GM23338 (cell line): ENCODE results near the gene ANKS1B. TPM values are rescaled to one million over a fixed set of nuclear protein-coding genes. Genes with fewer than 3 reads are reported as not detected.

Source experiments
- ATAC-seq: fragments of 200-7000 bp; cut with Tn5 transposase; 3 replicates; pipeline ENCODE4 v1.9.1; 2020
- DNase-seq: peaks from one replicate; pipeline ENCODE4 v3.0.0-alpha.2; 2015; ENCODE audit warnings: low spot score
- H2AFZ ChIP-seq: fragments of 200-600 bp; sonication (generic); 2 replicates; pipeline ENCODE4 v1.8.0; 2016; ENCODE audit warnings: antibody characterized with exemption, mild to moderate bottlenecking, moderate library complexity
- H3F3A ChIP-seq: fragments of 200-600 bp; sonication (generic); replicated peaks from 2 replicates; pipeline ENCODE4 v1.8.0; 2017; ENCODE audit warnings: antibody characterized with exemption, mixed run types, low read depth
- H3K27ac ChIP-seq: fragments of 200-600 bp; sonication (generic); 2 replicates; pipeline ENCODE4 v1.6.1; 2016; ENCODE audit warnings: low read depth
- H3K27me3 ChIP-seq: fragments of 200-600 bp; sonication (generic); 2 replicates; pipeline ENCODE4 v1.8.0; 2016; ENCODE audit warnings: mild to moderate bottlenecking, mixed run types, moderate library complexity; ENCODE audit not compliant: insufficient read depth
- H3K36me3 ChIP-seq: fragments of 200-600 bp; sonication (generic); 2 replicates; pipeline ENCODE4 v1.8.0; 2016; ENCODE audit warnings: mild to moderate bottlenecking; ENCODE audit not compliant: insufficient read depth
- H3K4me1 ChIP-seq: fragments of 200-600 bp; sonication (generic); 2 replicates; pipeline ENCODE4 v1.8.0; 2016; ENCODE audit warnings: mild to moderate bottlenecking, moderate library complexity; ENCODE audit not compliant: insufficient read depth
- H3K4me2 ChIP-seq: fragments of 200-600 bp; sonication (generic); 2 replicates; pipeline ENCODE4 v1.7.1; 2017; ENCODE audit warnings: mixed run types
- H3K4me3 ChIP-seq: fragments of 200-600 bp; sonication (generic); 2 replicates; pipeline ENCODE4 v1.6.1; 2016; ENCODE audit warnings: mixed run types
- H3K79me2 ChIP-seq: fragments of 200-600 bp; sonication (generic); replicated peaks from 2 replicates; pipeline ENCODE4 v1.8.0; 2017; ENCODE audit warnings: mild to moderate bottlenecking; ENCODE audit not compliant: insufficient read depth
- H3K9me2 ChIP-seq: fragments of 200-600 bp; sonication (generic); 2 replicates; pipeline ENCODE4 v1.8.0; 2017; ENCODE audit not compliant: insufficient read depth
- H4K20me1 ChIP-seq: fragments of 200-600 bp; sonication (generic); replicated peaks from 2 replicates; pipeline ENCODE4 v1.8.0; 2017; ENCODE audit warnings: mild to moderate bottlenecking; ENCODE audit not compliant: insufficient read depth
- H3K27ac Mint-ChIP-seq: 2 replicates; pipeline ENCODE4 v1.8.0; 2020; ENCODE audit warnings: inconsistent platforms, mild to moderate bottlenecking, moderate library complexity, mixed read lengths
- H3K27me3 Mint-ChIP-seq: 3 replicates; pipeline ENCODE4 v1.8.0; 2022; ENCODE audit warnings: low read depth, mild to moderate bottlenecking, moderate library complexity, mixed read lengths, inconsistent platforms; ENCODE audit not compliant: insufficient read depth, poor library complexity
- H3K36me3 Mint-ChIP-seq: 3 replicates; pipeline ENCODE4 v1.8.0; 2021; ENCODE audit warnings: low read depth, mild to moderate bottlenecking, inconsistent platforms, moderate library complexity, mixed read lengths
- H3K4me1 Mint-ChIP-seq: 3 replicates; pipeline ENCODE4 v1.8.0; 2020; ENCODE audit warnings: mild to moderate bottlenecking, inconsistent platforms, mixed read lengths
- H3K4me3 Mint-ChIP-seq: 3 replicates; pipeline ENCODE4 v1.8.0; 2021; ENCODE audit warnings: moderate library complexity, mild to moderate bottlenecking, inconsistent platforms, mixed read lengths
- H3K9me3 Mint-ChIP-seq: 3 replicates; pipeline ENCODE4 v1.8.0; 2020; ENCODE audit warnings: moderate library complexity, mild to moderate bottlenecking, inconsistent platforms, mixed read lengths
- CREB1 ChIP-seq: fragments of 250-450 bp; sonication (Bioruptor Pico); IDR thresholded peaks from 2 replicates; pipeline ENCODE4 v1.5.0; 2020; ENCODE audit warnings: low read depth, mild to moderate bottlenecking, moderate library complexity
- EZH2 ChIP-seq: fragments of 200-600 bp; sonication (generic); IDR thresholded peaks from one replicate; pipeline ENCODE4 v1.8.0; 2017; ENCODE audit warnings: antibody characterized with exemption, mild to moderate bottlenecking, low read depth; ENCODE audit not compliant: unreplicated experiment
- EZH2phosphoT487 ChIP-seq: fragments of 200-600 bp; sonication (generic); IDR thresholded peaks from one replicate; pipeline ENCODE4 v1.8.1; 2018; ENCODE audit warnings: antibody characterized with exemption; ENCODE audit not compliant: unreplicated experiment
- JUNB ChIP-seq: IDR thresholded peaks from one replicate; pipeline ENCODE4 v1.6.1; 2016; ENCODE audit warnings: antibody characterized with exemption; ENCODE audit not compliant: unreplicated experiment
- NANOG ChIP-seq: IDR thresholded peaks from 2 replicates; pipeline ENCODE4 v1.6.1; 2016; ENCODE audit warnings: antibody characterized with exemption, borderline replicate concordance
- STAT1 ChIP-seq: IDR thresholded peaks from one replicate; pipeline ENCODE4 v1.6.1; 2016; ENCODE audit warnings: antibody characterized with exemption; ENCODE audit not compliant: unreplicated experiment
- ZNF114 ChIP-seq: fragments of 250-450 bp; sonication (Bioruptor Pico); IDR thresholded peaks from 2 replicates; pipeline ENCODE4 v1.5.0; 2020; ENCODE audit warnings: mild to moderate bottlenecking, moderate library complexity
- ZNF331 ChIP-seq: fragments of 250-450 bp; sonication (Bioruptor Pico); IDR thresholded peaks from 2 replicates; pipeline ENCODE4 v1.5.0; 2020; ENCODE audit warnings: low read depth, mild to moderate bottlenecking, moderate library complexity
- polyA plus RNA-seq: library from polyadenylated mRNA; unstranded; fragments of >200 nt; fragmentation: Nextera tagmentation; extraction: Ambion mirVana; gene quantifications from 2 replicates; pipeline ENCODE4 v1.2.1, GENCODE V29; 2016
- total RNA-seq: library from RNA; depleted of rRNA; stranded (reverse); fragments of >200 nt; shearing (Covaris generic); gene quantifications from 2 replicates; pipeline ENCODE4 v1.2.3, GENCODE V29; 2014
- TF ChIP-seq, protein P1 (sequence below): IDR thresholded peaks from one replicate; pipeline ENCODE4 v1.6.1; 2018; ENCODE audit warnings: antibody characterized with exemption; ENCODE audit not compliant: unreplicated experiment

ANKS1B gene
- total and polyA plus RNA-seq, 2 experiments from 2014 or later, result 4.3 to 5.8 TPM

DNA sequence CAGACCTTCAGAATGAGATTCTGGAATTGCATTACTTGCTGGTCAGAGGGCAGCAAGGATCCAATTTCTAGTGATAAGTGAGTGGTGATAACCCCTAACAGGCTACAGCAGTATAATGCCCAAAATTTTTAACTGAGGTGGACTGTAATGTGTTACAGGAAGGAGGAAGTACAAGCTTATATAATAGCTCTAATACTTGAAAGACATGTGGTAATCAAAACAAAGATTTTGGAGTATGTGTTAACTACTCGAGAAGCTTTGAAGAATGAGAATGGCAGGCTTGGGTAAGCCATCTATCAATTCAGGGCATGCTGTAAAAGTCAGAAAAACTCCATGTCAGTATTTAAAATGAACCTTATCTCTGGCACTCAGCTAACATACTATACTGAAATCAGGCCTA lies 70.5 kb downstream of the ANKS1B start:
- H3K36me3 Mint-ChIP-seq, result no peaks in the 10 kb centered on the region
- H2AFZ ChIP-seq, result no peak overlapping the region
- TF ChIP-seq ZNF114 (CRISPR knock-in tag) (no peak), STAT1 (no peak), CREB1 (CRISPR knock-in tag) (no peak), EZH2 (no peak)
- TF ChIP-seq, protein P1, sequence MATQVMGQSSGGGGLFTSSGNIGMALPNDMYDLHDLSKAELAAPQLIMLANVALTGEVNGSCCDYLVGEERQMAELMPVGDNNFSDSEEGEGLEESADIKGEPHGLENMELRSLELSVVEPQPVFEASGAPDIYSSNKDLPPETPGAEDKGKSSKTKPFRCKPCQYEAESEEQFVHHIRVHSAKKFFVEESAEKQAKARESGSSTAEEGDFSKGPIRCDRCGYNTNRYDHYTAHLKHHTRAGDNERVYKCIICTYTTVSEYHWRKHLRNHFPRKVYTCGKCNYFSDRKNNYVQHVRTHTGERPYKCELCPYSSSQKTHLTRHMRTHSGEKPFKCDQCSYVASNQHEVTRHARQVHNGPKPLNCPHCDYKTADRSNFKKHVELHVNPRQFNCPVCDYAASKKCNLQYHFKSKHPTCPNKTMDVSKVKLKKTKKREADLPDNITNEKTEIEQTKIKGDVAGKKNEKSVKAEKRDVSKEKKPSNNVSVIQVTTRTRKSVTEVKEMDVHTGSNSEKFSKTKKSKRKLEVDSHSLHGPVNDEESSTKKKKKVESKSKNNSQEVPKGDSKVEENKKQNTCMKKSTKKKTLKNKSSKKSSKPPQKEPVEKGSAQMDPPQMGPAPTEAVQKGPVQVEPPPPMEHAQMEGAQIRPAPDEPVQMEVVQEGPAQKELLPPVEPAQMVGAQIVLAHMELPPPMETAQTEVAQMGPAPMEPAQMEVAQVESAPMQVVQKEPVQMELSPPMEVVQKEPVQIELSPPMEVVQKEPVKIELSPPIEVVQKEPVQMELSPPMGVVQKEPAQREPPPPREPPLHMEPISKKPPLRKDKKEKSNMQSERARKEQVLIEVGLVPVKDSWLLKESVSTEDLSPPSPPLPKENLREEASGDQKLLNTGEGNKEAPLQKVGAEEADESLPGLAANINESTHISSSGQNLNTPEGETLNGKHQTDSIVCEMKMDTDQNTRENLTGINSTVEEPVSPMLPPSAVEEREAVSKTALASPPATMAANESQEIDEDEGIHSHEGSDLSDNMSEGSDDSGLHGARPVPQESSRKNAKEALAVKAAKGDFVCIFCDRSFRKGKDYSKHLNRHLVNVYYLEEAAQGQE, result no peak
- H3K4me2 ChIP-seq, result no peak overlapping the region
- no peaks in the 10 kb centered on the region for H3K4me1 Mint-ChIP-seq
- H3K9me2 ChIP-seq, result 0 out of 2 replicates have a peak, but pooled peaks cover 5% of the 10 kb centered on the region
- H3K4me1 ChIP-seq, result no peaks in the 10 kb centered on the region
- H3F3A ChIP-seq, result no peaks in the 10 kb centered on the region
- DNase-seq (no peak), ATAC-seq (no peak)
- H4K20me1 ChIP-seq, result no peaks in the 10 kb centered on the region
- H3K27ac ChIP-seq, result no peak overlapping the region
- H3K9me3 Mint-ChIP-seq, result no peaks in the 10 kb centered on the region
- H3K27me3 Mint-ChIP-seq, result no peaks in the 10 kb centered on the region
- no peaks in the 10 kb centered on the region for H3K79me2 ChIP-seq
- no peaks in the 10 kb centered on the region for H3K36me3 ChIP-seq
- no peaks in the 10 kb centered on the region for H3K27me3 ChIP-seq
- no peak overlapping the region for H3K27ac Mint-ChIP-seq
- no peak overlapping the region for H3K4me3 ChIP-seq
- no peak overlapping the region for H3K4me3 Mint-ChIP-seq

DNA sequence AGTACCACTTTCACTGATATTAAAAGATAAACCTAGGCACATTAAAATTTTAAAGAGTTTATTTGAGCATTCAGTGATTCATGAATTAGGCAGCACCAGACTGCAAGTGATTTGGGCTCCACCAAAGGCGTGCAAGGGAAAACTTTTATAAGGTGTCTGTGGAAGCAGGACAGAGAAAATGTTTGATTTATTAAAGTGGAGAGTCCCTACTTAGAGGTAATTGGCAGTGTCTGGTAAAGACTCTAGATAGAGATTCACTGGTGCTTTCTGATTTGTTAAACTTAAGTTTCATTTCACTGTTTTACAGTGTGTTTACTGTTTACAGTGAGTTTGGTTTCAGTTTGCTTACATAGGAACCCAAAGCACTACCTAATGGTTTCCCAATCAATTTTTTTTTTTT lies 72.8 kb downstream of the ANKS1B start:
- H3K36me3 Mint-ChIP-seq, result no peaks in the 10 kb centered on the region
- Histone ChIP-seq H3K4me1 (no peaks in the 10 kb centered on the region), H4K20me1 (no peaks in the 10 kb centered on the region), H3K36me3 (no peaks in the 10 kb centered on the region), H3K4me2 (no peak overlapping the region), H3K79me2 (no peaks in the 10 kb centered on the region), H3K27ac (no peak overlapping the region), H3K4me3 (no peak overlapping the region), H3K9me2 (0 out of 2 replicates have a peak, but pooled peaks cover 3% of the 10 kb centered on the region), H3K27me3 (no peaks in the 10 kb centered on the region), H2AFZ (no peak overlapping the region), H3F3A (no peaks in the 10 kb centered on the region)
- no peaks in the 10 kb centered on the region for H3K27me3 Mint-ChIP-seq
- no peaks in the 10 kb centered on the region for H3K4me1 Mint-ChIP-seq
- ATAC-seq, result no peak
- H3K9me3 Mint-ChIP-seq, result no peaks in the 10 kb centered on the region
- no peak for DNase-seq
- H3K27ac Mint-ChIP-seq, result no peak overlapping the region
- TF ChIP-seq JUNB (no peak), EZH2phosphoT487 (no peak), ZNF331 (CRISPR knock-in tag) (no peak), NANOG (no peak)
- no peak overlapping the region for H3K4me3 Mint-ChIP-seq
